Measurements from ENCODE around the gene EPB41.

DNA sequence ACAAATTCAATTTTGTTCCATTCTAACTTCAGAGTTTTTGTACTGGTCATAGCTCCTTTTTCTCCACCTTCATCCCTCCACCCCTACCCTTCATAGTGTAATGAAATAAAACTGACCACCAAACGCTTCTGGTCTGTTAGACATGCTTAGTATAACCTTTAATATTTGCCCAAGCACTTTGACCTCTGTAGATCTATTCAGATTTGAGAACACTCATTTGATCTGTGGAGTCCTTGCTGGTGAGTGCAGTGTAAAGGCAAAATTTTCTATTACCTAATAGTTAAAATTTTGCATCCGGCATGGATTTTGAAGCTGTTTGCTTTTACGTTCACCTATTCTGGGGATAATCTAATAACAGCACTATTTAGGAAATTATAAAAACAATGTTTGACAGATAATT lies 168.2 kb downstream of the EPB41 start:
- TF ChIP-seq, protein P1, sequence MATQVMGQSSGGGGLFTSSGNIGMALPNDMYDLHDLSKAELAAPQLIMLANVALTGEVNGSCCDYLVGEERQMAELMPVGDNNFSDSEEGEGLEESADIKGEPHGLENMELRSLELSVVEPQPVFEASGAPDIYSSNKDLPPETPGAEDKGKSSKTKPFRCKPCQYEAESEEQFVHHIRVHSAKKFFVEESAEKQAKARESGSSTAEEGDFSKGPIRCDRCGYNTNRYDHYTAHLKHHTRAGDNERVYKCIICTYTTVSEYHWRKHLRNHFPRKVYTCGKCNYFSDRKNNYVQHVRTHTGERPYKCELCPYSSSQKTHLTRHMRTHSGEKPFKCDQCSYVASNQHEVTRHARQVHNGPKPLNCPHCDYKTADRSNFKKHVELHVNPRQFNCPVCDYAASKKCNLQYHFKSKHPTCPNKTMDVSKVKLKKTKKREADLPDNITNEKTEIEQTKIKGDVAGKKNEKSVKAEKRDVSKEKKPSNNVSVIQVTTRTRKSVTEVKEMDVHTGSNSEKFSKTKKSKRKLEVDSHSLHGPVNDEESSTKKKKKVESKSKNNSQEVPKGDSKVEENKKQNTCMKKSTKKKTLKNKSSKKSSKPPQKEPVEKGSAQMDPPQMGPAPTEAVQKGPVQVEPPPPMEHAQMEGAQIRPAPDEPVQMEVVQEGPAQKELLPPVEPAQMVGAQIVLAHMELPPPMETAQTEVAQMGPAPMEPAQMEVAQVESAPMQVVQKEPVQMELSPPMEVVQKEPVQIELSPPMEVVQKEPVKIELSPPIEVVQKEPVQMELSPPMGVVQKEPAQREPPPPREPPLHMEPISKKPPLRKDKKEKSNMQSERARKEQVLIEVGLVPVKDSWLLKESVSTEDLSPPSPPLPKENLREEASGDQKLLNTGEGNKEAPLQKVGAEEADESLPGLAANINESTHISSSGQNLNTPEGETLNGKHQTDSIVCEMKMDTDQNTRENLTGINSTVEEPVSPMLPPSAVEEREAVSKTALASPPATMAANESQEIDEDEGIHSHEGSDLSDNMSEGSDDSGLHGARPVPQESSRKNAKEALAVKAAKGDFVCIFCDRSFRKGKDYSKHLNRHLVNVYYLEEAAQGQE (IDR thresholded peaks at IDR 0.05; ENCODE audit: insufficient read depth in 1 of 2, low read depth in 2 of 2, low read length in 2 of 2), result no peak
- TF ChIP-seq TAF1 (IDR thresholded peaks at IDR 0.05; ENCODE audit: borderline replicate concordance, insufficient read depth, low read length), result no peak
- no peak for TF ChIP-seq SIN3A (IDR thresholded peaks at IDR 0.05; ENCODE audit: borderline replicate concordance, insufficient read depth, low read length)
- TF ChIP-seq POLR2AphosphoS5 (IDR thresholded peaks at IDR 0.05; ENCODE audit: low read depth, low read length), result no peak
